SK-N-SH (cell line): ENCODE results near the gene CPB1. TPM values are rescaled to one million over a fixed set of nuclear protein-coding genes. Genes with fewer than 3 reads are reported as not detected.

Experiments
- CTCF ChIA-PET: fragments of 300-600, 350-600 bp; formaldehyde crosslinking; extraction: SDS; loops from one replicate; lab custom pipeline; 2021; lab: Yijun Ruan, JAX
- POLR2A ChIA-PET: fragments of 350-600 bp; sonication (Branson Sonifier 250); formaldehyde crosslinking; extraction: SDS; loops from one replicate; lab custom pipeline; 2020; ENCODE audit warnings: antibody characterized with exemption, inconsistent platforms; lab: Yijun Ruan, JAX
- DNase-seq: peaks from one replicate; pipeline ENCODE4 v3.0.0; 2012
- H2AFZ ChIP-seq: fragments of 200-600 bp; sonication (generic); 2 replicates; pipeline ENCODE4 v1.8.1; 2016; ENCODE audit warnings: antibody characterized with exemption, mild to moderate bottlenecking, low read depth
- H3F3A ChIP-seq: fragments of 200-600 bp; sonication (generic); replicated peaks from 2 replicates; pipeline ENCODE3; 2016; ENCODE audit warnings: antibody characterized with exemption, mild to moderate bottlenecking; ENCODE audit not compliant: insufficient read depth
- H3K27ac ChIP-seq, 2 experiments: fragments of 200-500 bp in 1 of 2; fragments of 200-600 bp in 1 of 2; sonication (Bioruptor generic) in 1 of 2; sonication (generic), shearing (Covaris generic) in 1 of 2; 2 replicates each; pipeline versions ENCODE4 v1.5.1 to v1.6.1; 2014 to 2016; ENCODE audit warnings: low read depth in 2 of 2, inconsistent platforms in 1 of 2, low read length in 1 of 2, mild to moderate bottlenecking in 1 of 2, mixed read lengths in 1 of 2
- H3K27me3 ChIP-seq: fragments of 200-600 bp; sonication (generic), shearing (Covaris generic); 2 replicates; pipeline ENCODE4 v1.6.1; 2016; ENCODE audit warnings: mixed run types; ENCODE audit not compliant: insufficient read depth
- H3K36me3 ChIP-seq, 2 experiments: fragments of 200-500 bp in 1 of 2; fragments of 200-600 bp in 1 of 2; sonication (Bioruptor generic) in 1 of 2; sonication (generic) in 1 of 2; replicated peaks in 1 of 2; 2 replicates each; pipeline versions ENCODE3 to v1.5.1; 2014 to 2016; ENCODE audit warnings: low read length in 1 of 2, mild to moderate bottlenecking in 1 of 2; ENCODE audit not compliant: insufficient read depth in 2 of 2, control insufficient read depth in 1 of 2
- H3K4me1 ChIP-seq, 2 experiments: fragments of 200-500 bp in 1 of 2; fragments of 200-600 bp in 1 of 2; sonication (Bioruptor generic) in 1 of 2; sonication (generic), shearing (Covaris generic) in 1 of 2; 2 replicates each; pipeline versions ENCODE4 v1.5.1 to v1.6.1; 2014 to 2016; ENCODE audit warnings: low read depth in 1 of 2, low read length in 1 of 2, mixed run types in 1 of 2; ENCODE audit not compliant: insufficient read depth in 2 of 2, control insufficient read depth in 1 of 2
- H3K4me2 ChIP-seq: fragments of 200-600 bp; sonication (generic), shearing (Covaris generic); 2 replicates; pipeline ENCODE4 v1.6.1; 2017; ENCODE audit warnings: mixed run types
- H3K4me3 ChIP-seq, 2 experiments: fragments of 200-500 bp in 1 of 2; fragments of 200-600 bp in 1 of 2; sonication (Bioruptor generic) in 1 of 2; sonication (generic), shearing (Covaris generic) in 1 of 2; 2 replicates each; pipeline versions ENCODE4 v1.5.1 to v1.8.1; 2014 to 2016; ENCODE audit warnings: low read depth in 2 of 2, inconsistent platforms in 1 of 2, low read length in 1 of 2, mild to moderate bottlenecking in 1 of 2, mixed read lengths in 1 of 2, moderate library complexity in 1 of 2
- H3K79me2 ChIP-seq: fragments of 200-600 bp; sonication (generic); 2 replicates; pipeline ENCODE4 v1.8.1; 2017; ENCODE audit warnings: mild to moderate bottlenecking; ENCODE audit not compliant: insufficient read depth
- H3K9ac ChIP-seq: fragments of 200-600 bp; sonication (generic); 2 replicates; pipeline ENCODE4 v1.6.1; 2017; ENCODE audit warnings: mixed run types
- H3K9me2 ChIP-seq: fragments of 200-600 bp; sonication (generic); 2 replicates; pipeline ENCODE4 v1.6.1; 2017; ENCODE audit warnings: mixed run types
- H3K9me3 ChIP-seq: fragments of 200-600 bp; sonication (generic); 2 replicates; pipeline ENCODE4 v1.6.1; 2017; ENCODE audit warnings: mixed run types, mild to moderate bottlenecking, moderate library complexity
- H4K20me1 ChIP-seq: fragments of 200-600 bp; sonication (generic); 2 replicates; pipeline ENCODE4 v1.6.1; 2017; ENCODE audit warnings: mild to moderate bottlenecking, mixed run types; ENCODE audit not compliant: insufficient read depth
- CHD2 ChIP-seq: fragments of 150-350 bp; IDR thresholded peaks from 2 replicates; pipeline ENCODE4 v1.6.1; 2018; ENCODE audit warnings: low read length; ENCODE audit not compliant: partially characterized antibody
- EP300 ChIP-seq, 2 experiments: IDR thresholded peaks; 2 replicates each; pipeline versions ENCODE4 v1.4.0 to v1.6.1; 2012; ENCODE audit warnings: borderline replicate concordance in 1 of 2, low read depth in 1 of 2, low read length in 1 of 2
- EZH2phosphoT487 ChIP-seq: fragments of 200-600 bp; sonication (generic); IDR thresholded peaks from 2 replicates; pipeline ENCODE4 v1.6.1; 2017; ENCODE audit warnings: low read depth, mixed run types, mild to moderate bottlenecking, antibody characterized with exemption, moderate library complexity, borderline replicate concordance
- FOSL2 ChIP-seq: IDR thresholded peaks from 2 replicates; pipeline ENCODE4 v1.4.0; 2012; ENCODE audit warnings: low read depth, mild to moderate bottlenecking, moderate library complexity, borderline replicate concordance
- FOXM1 ChIP-seq: IDR thresholded peaks from 2 replicates; pipeline ENCODE4 v1.4.0; 2012; ENCODE audit warnings: low read depth, mild to moderate bottlenecking
- GABPA ChIP-seq: IDR thresholded peaks from 2 replicates; pipeline ENCODE4 v1.4.0; 2012; ENCODE audit warnings: low read depth, mild to moderate bottlenecking
- JUND ChIP-seq: IDR thresholded peaks from 2 replicates; pipeline ENCODE4 v1.4.0; 2012
- MXI1 ChIP-seq: IDR thresholded peaks from 2 replicates; pipeline ENCODE4 v1.6.1; 2012; ENCODE audit warnings: mild to moderate bottlenecking, low read depth, low read length, improper control_type of control experiment
- NFIC ChIP-seq: IDR thresholded peaks from 2 replicates; pipeline ENCODE4 v1.4.0; 2012; ENCODE audit warnings: borderline replicate concordance
- NRF1 ChIP-seq: IDR thresholded peaks from 2 replicates; pipeline ENCODE4 v1.6.1; 2012; ENCODE audit warnings: low read depth, mild to moderate bottlenecking, low read length
- RCOR1 ChIP-seq: fragments of 150-350 bp; IDR thresholded peaks from 2 replicates; pipeline ENCODE4 v1.6.1; 2017; ENCODE audit warnings: antibody characterized with exemption, low read length
- RFX5 ChIP-seq: IDR thresholded peaks from 2 replicates; pipeline ENCODE4 v1.6.1; 2012; ENCODE audit warnings: mild to moderate bottlenecking, improper control_type of control experiment, low read length
- RXRA ChIP-seq: IDR thresholded peaks from 2 replicates; pipeline ENCODE4 v1.4.0; 2012; ENCODE audit warnings: low read depth, mild to moderate bottlenecking, borderline replicate concordance
- polyA plus RNA-seq, 3 experiments: library from polyadenylated mRNA; depleted of rRNA; stranded (reverse); fragments of >200 nt; gene quantifications; 2 replicates each; pipeline ENCODE4 v1.2.3, GENCODE V29; 2012
- TF ChIP-seq, protein P1 (sequence below): fragments of 200-600 bp; sonication (generic); IDR thresholded peaks from 2 replicates; pipeline ENCODE4 v1.6.1; 2017; ENCODE audit warnings: antibody characterized with exemption, mild to moderate bottlenecking, moderate library complexity
- TF ChIP-seq, protein P2 (sequence below): IDR thresholded peaks from 2 replicates; pipeline ENCODE4 v1.4.0; 2012; ENCODE audit warnings: low read depth, borderline replicate concordance
- TF ChIP-seq, protein P3 (sequence below): IDR thresholded peaks from 2 replicates; pipeline ENCODE4 v1.4.0; 2012; ENCODE audit warnings: low read depth, borderline replicate concordance
- TF ChIP-seq, protein P4 (sequence below): IDR thresholded peaks from 2 replicates; pipeline ENCODE4 v1.6.1; 2012; ENCODE audit warnings: mild to moderate bottlenecking, low read depth, low read length, moderate library complexity

Gene CPB1
- polyA plus RNA-seq, 1 of the 3 experiments (the other 2 are of a cell fraction) = 0.26 TPM

DNA sequence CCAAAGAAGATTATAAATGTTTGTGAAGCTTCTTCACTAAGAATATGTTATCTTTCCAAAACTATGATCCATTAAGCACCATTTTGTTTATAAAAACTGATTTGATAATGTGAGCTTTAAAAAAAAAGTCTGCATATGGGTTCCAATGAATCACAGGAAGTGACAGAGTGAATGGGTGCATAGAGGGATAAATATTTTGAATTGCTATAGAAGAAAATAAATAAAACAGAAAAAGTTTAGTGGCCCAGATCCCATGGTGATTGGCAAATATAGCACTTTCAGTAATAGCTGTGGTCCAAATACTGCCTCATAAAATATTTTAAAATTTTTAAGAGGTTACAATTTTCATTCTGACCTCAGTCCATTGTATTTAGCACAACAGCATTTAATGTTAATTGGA is 56.6 kb downstream of the CPB1 start:
- POLR2A ChIA-PET = no interaction called here

More for the DNA sequence above, 56.6 kb downstream of the CPB1 start:
- no peaks in the 10 kb centered on the region for H3K36me3 ChIP-seq
- TF ChIP-seq NRF1 (no peak), MXI1 (no peak), CHD2 (no peak), GABPA (no peak), FOSL2 (no peak), FOXM1 (no peak), RCOR1 (no peak), JUND (no peak), RFX5 (no peak), EP300 (IDR thresholded peaks at IDR 0.05; ENCODE audit: borderline replicate concordance in 1 of 2, low read depth in 1 of 2, low read length in 1 of 2) (no peak), NFIC (no peak), RXRA (no peak), EZH2phosphoT487 (no peak)
- TF ChIP-seq, protein P1, sequence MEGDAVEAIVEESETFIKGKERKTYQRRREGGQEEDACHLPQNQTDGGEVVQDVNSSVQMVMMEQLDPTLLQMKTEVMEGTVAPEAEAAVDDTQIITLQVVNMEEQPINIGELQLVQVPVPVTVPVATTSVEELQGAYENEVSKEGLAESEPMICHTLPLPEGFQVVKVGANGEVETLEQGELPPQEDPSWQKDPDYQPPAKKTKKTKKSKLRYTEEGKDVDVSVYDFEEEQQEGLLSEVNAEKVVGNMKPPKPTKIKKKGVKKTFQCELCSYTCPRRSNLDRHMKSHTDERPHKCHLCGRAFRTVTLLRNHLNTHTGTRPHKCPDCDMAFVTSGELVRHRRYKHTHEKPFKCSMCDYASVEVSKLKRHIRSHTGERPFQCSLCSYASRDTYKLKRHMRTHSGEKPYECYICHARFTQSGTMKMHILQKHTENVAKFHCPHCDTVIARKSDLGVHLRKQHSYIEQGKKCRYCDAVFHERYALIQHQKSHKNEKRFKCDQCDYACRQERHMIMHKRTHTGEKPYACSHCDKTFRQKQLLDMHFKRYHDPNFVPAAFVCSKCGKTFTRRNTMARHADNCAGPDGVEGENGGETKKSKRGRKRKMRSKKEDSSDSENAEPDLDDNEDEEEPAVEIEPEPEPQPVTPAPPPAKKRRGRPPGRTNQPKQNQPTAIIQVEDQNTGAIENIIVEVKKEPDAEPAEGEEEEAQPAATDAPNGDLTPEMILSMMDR = no peak
- TF ChIP-seq, protein P2, sequence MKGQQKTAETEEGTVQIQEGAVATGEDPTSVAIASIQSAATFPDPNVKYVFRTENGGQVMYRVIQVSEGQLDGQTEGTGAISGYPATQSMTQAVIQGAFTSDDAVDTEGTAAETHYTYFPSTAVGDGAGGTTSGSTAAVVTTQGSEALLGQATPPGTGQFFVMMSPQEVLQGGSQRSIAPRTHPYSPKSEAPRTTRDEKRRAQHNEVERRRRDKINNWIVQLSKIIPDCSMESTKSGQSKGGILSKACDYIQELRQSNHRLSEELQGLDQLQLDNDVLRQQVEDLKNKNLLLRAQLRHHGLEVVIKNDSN = no peak
- TF ChIP-seq, protein P3, sequence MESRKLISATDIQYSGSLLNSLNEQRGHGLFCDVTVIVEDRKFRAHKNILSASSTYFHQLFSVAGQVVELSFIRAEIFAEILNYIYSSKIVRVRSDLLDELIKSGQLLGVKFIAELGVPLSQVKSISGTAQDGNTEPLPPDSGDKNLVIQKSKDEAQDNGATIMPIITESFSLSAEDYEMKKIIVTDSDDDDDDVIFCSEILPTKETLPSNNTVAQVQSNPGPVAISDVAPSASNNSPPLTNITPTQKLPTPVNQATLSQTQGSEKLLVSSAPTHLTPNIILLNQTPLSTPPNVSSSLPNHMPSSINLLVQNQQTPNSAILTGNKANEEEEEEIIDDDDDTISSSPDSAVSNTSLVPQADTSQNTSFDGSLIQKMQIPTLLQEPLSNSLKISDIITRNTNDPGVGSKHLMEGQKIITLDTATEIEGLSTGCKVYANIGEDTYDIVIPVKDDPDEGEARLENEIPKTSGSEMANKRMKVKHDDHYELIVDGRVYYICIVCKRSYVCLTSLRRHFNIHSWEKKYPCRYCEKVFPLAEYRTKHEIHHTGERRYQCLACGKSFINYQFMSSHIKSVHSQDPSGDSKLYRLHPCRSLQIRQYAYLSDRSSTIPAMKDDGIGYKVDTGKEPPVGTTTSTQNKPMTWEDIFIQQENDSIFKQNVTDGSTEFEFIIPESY = no peak
- TF ChIP-seq, protein P4, sequence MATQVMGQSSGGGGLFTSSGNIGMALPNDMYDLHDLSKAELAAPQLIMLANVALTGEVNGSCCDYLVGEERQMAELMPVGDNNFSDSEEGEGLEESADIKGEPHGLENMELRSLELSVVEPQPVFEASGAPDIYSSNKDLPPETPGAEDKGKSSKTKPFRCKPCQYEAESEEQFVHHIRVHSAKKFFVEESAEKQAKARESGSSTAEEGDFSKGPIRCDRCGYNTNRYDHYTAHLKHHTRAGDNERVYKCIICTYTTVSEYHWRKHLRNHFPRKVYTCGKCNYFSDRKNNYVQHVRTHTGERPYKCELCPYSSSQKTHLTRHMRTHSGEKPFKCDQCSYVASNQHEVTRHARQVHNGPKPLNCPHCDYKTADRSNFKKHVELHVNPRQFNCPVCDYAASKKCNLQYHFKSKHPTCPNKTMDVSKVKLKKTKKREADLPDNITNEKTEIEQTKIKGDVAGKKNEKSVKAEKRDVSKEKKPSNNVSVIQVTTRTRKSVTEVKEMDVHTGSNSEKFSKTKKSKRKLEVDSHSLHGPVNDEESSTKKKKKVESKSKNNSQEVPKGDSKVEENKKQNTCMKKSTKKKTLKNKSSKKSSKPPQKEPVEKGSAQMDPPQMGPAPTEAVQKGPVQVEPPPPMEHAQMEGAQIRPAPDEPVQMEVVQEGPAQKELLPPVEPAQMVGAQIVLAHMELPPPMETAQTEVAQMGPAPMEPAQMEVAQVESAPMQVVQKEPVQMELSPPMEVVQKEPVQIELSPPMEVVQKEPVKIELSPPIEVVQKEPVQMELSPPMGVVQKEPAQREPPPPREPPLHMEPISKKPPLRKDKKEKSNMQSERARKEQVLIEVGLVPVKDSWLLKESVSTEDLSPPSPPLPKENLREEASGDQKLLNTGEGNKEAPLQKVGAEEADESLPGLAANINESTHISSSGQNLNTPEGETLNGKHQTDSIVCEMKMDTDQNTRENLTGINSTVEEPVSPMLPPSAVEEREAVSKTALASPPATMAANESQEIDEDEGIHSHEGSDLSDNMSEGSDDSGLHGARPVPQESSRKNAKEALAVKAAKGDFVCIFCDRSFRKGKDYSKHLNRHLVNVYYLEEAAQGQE = no peak
- H3K4me1 ChIP-seq = no peaks in the 10 kb centered on the region; a peak in 1 of 4 replicates
- H4K20me1 ChIP-seq = no peaks in the 10 kb centered on the region
- CTCF ChIA-PET = interaction anchor here (0.8 to 2.0 kb wide), 3 partner anchors 10 to 64 kb away, joined by 3 to 8 read pairs (median 4); no protein-coding TSS in a partner anchor
- no peak overlapping the region for H3K9ac ChIP-seq
- H3K9me2 ChIP-seq = no peaks in the 10 kb centered on the region
- H3K27me3 ChIP-seq = no peaks in the 10 kb centered on the region
- no peak overlapping the region for H2AFZ ChIP-seq
- no peak overlapping the region for H3K4me2 ChIP-seq
- no peak for DNase-seq
- H3F3A ChIP-seq = no peaks in the 10 kb centered on the region
- no peak overlapping the region for H3K27ac ChIP-seq
- no peaks in the 10 kb centered on the region for H3K79me2 ChIP-seq
- H3K9me3 ChIP-seq = no peaks in the 10 kb centered on the region
- no peak overlapping the region for H3K4me3 ChIP-seq
